ENCODE measurements around the gene MEF2B.
"Not testable (repeated sequence)": the region's sequence is repeated elsewhere in the genome, so short reads cannot be mapped to it uniquely, and the experiment has no call there.

Gene MEF2B

GRCh38 chr19:19155495-19156219, 14.4 kb downstream of the MEF2B start:
- DNase-seq (ENCODE audit: low spot score): no peak

- no peak for DNase-seq (ENCODE audit: low spot score)
These were observed 15.1 kb downstream of the MEF2B start for GRCh38 chr19:19154768-19155494.

GRCh38 chr19:19152668-19153384, 17.2 kb downstream of the MEF2B start:
- no peak for DNase-seq (ENCODE audit: low spot score)

- no peak for DNase-seq (ENCODE audit: low spot score)
These were observed 18.6 kb downstream of the MEF2B start for GRCh38 chr19:19151418-19151817.

- DNase-seq (ENCODE audit: low spot score): no peak
These were observed 20.6 kb downstream of the MEF2B start for GRCh38 chr19:19149435-19149834.

- DNase-seq (ENCODE audit: low spot score): not testable (repeated sequence)
These were observed 21.6 kb downstream of the MEF2B start for GRCh38 chr19:19148504-19148903.

- no peak for DNase-seq (ENCODE audit: low spot score)
These were observed 22.7 kb downstream of the MEF2B start for GRCh38 chr19:19147344-19147743.

- no peak for DNase-seq (ENCODE audit: low spot score)
These were observed 23.2 kb downstream of the MEF2B start for GRCh38 chr19:19146865-19147264.

- peak; percentile 56 for DNase-seq (ENCODE audit: low spot score)
These were observed 24.1 kb downstream of the MEF2B start for GRCh38 chr19:19145684-19146608.

GRCh38 chr19:19145281-19145680, 24.8 kb downstream of the MEF2B start:
- DNase-seq (ENCODE audit: low spot score): no peak

GRCh38 chr19:19142347-19142746, 27.7 kb downstream of the MEF2B start:
- DNase-seq (ENCODE audit: low spot score): no peak

GRCh38 chr19:19140476-19140875, 29.6 kb downstream of the MEF2B start:
- DNase-seq (ENCODE audit: low spot score): no peak

- no peak for DNase-seq (ENCODE audit: low spot score)
These were observed 30.2 kb downstream of the MEF2B start for GRCh38 chr19:19139876-19140229.

- peak; percentile 98 for DNase-seq (ENCODE audit: low spot score)
These were observed 31.7 kb downstream of the MEF2B start, which contains the start of gene TMEM161A for GRCh38 chr19:19138109-19138981. Gene TMEM161A, minus strand, starts transcription at chr19:19138478. Its CDS starts 50 bp downstream, at chr19:19138428.

- peak; percentile 34 for DNase-seq (ENCODE audit: low spot score)
These were observed 32.4 kb downstream of the MEF2B start for GRCh38 chr19:19137556-19138108.

GRCh38 chr19:19135713-19136112, 34.4 kb downstream of the MEF2B start:
- not testable (repeated sequence) for DNase-seq (ENCODE audit: low spot score)

GRCh38 chr19:19134687-19135158, 35.3 kb downstream of the MEF2B start:
- DNase-seq (ENCODE audit: low spot score): no peak

GRCh38 chr19:19133985-19134384, 36.1 kb downstream of the MEF2B start:
- DNase-seq (ENCODE audit: low spot score): no peak

GRCh38 chr19:19132912-19133311, 37.2 kb downstream of the MEF2B start:
- DNase-seq (ENCODE audit: low spot score): no peak

- DNase-seq (ENCODE audit: low spot score): no peak
These were observed 38.1 kb downstream of the MEF2B start for GRCh38 chr19:19131989-19132388.
